Activated T-cell treated with anti-CD3 and anti-CD28 coated beads, Interleukin-2, amount 50 U/mL, for 4 hours (primary cell): ENCODE results near the gene MX1. TPM values are rescaled to one million over a fixed set of nuclear protein-coding genes. Genes with fewer than 3 reads are reported as not detected.

Experiments
- total RNA-seq, 3 donors: library from RNA; stranded (reverse); gene quantifications; one replicate each; pipeline ENCODE4 v1.2.1, GENCODE V29; 2021

MX1 gene
- total RNA-seq, 3 donors from 2014 or later: 13.8 to 33.8 (median 22.7) TPM

Other genes starting within 250 kb of the MX1 start
- gene FAM3B, start 109.4 kb upstream of the MX1 start, total RNA-seq: not detected
- 1 to 10 TPM; 6.1 to 7.6 (median 7.4) TPM for gene MX2, start 64.2 kb upstream of the MX1 start, total RNA-seq
- gene TMPRSS2, start 81.9 kb downstream of the MX1 start, total RNA-seq: under 1 TPM; 0.24 to 0.33 (median 0.30) TPM